Smooth muscle cell (in vitro differentiated cells): ENCODE measurements around the gene TAS1R1. TPM values are rescaled to one million over a fixed set of nuclear protein-coding genes. Genes with fewer than 3 reads are reported as not detected.
A peak's percentile ranks its signal among the peaks of the same experiment; 100 is the strongest.

Source experiments
- DNase-seq: peaks from one replicate; lab custom pipeline; 2025; ENCODE audit not compliant: unreplicated experiment; lab: John Stamatoyannopoulos, UW
- H2AFZ ChIP-seq: fragments of 200-600 bp; sonication (generic); 2 replicates; pipeline ENCODE4 v1.6.0; 2016; ENCODE audit warnings: antibody characterized with exemption, low read depth, mild to moderate bottlenecking
- H3F3A ChIP-seq: fragments of 200-600 bp; sonication (generic); 2 replicates; pipeline ENCODE4 v1.6.0; 2017; ENCODE audit warnings: antibody characterized with exemption, low read depth
- H3K27ac ChIP-seq: fragments of 200-600 bp; sonication (generic); 2 replicates; pipeline ENCODE4 v1.5.1; 2016; ENCODE audit warnings: low read depth, mild to moderate bottlenecking
- H3K27me3 ChIP-seq: fragments of 200-600 bp; sonication (generic); 2 replicates; pipeline ENCODE4 v1.6.1; 2016; ENCODE audit warnings: low read depth, mild to moderate bottlenecking
- H3K36me3 ChIP-seq: fragments of 200-600 bp; sonication (generic); 2 replicates; pipeline ENCODE4 v1.5.1; 2016; ENCODE audit warnings: low read depth
- H3K4me1 ChIP-seq: fragments of 200-600 bp; sonication (generic); 2 replicates; pipeline ENCODE4 v1.5.1; 2016; ENCODE audit warnings: low read depth
- H3K4me2 ChIP-seq: fragments of 200-600 bp; sonication (generic); 2 replicates; pipeline ENCODE4 v1.6.0; 2016; ENCODE audit warnings: mild to moderate bottlenecking
- H3K4me3 ChIP-seq: fragments of 200-600 bp; sonication (generic); 2 replicates; pipeline ENCODE4 v1.5.1; 2016; ENCODE audit warnings: mild to moderate bottlenecking
- H3K79me2 ChIP-seq: fragments of 200-600 bp; sonication (generic); 2 replicates; pipeline ENCODE4 v1.6.0; 2016; ENCODE audit warnings: low read depth, mild to moderate bottlenecking
- H3K9ac ChIP-seq: fragments of 200-600 bp; sonication (generic); 2 replicates; pipeline ENCODE4 v1.6.0; 2016; ENCODE audit warnings: low read depth
- H3K9me3 ChIP-seq: fragments of 200-600 bp; sonication (generic); replicated peaks from 2 replicates; pipeline ENCODE4 v1.5.1; 2016; ENCODE audit warnings: low read depth
- H4K20me1 ChIP-seq: fragments of 200-600 bp; sonication (generic); 2 replicates; pipeline ENCODE4 v1.6.0; 2016; ENCODE audit warnings: low read depth
- CTCF ChIP-seq: fragments of 200-600 bp; sonication (generic); IDR thresholded peaks from 2 replicates; pipeline ENCODE4 v1.5.1; 2017; ENCODE audit warnings: borderline replicate concordance, mild to moderate bottlenecking, antibody characterized with exemption; ENCODE audit not compliant: insufficient read depth, poor library complexity, severe bottlenecking
- WGBS: methylation state at CpG from one replicate; pipeline ENCODE4 v1.1.7; 2016; ENCODE audit warnings: low lambda C conversion rate; 5-methylcytosine and 5-hydroxymethylcytosine counted together
- polyA plus RNA-seq: library from polyadenylated mRNA; unstranded; fragments of >200 nt; fragmentation: Nextera tagmentation; extraction: Ambion mirVana; gene quantifications from 2 replicates; pipeline ENCODE4 v1.2.1, GENCODE V29; 2016
- total RNA-seq: library from RNA; depleted of rRNA; stranded (reverse); fragments of >200 nt; gene quantifications from 2 replicates; pipeline ENCODE4 v1.2.3, GENCODE V29; 2014

The TAS1R1 gene
- total and polyA plus RNA-seq, 2 experiments from 2014 or later = 0.27 TPM; not detected in 1

GRCh38 chr1:6580593-6581409 lies 25.7 kb downstream of the TAS1R1 start:
- Histone ChIP-seq H3K4me2 (peak overlapping the region; percentile 94), H2AFZ (peak overlapping the region; percentile 56), H3K9ac (peak overlapping the region; percentile 85), H3F3A (no peaks in the 10 kb centered on the region), H3K27me3 (no peaks in the 10 kb centered on the region), H3K27ac (peak overlapping the region; percentile 50), H3K36me3 (no peaks in the 10 kb centered on the region), H3K9me3 (no peaks in the 10 kb centered on the region), H3K79me2 (peaks cover 16% of the 10 kb centered on the region), H3K4me1 (peaks cover 13% of the 10 kb centered on the region), H3K4me3 (peak overlapping the region; percentile 78), H4K20me1 (peaks cover 8% of the 10 kb centered on the region)
- no peak for DNase-seq
- TF ChIP-seq CTCF = peak; percentile 7
- 50% methylated on average over 19 of the region's 19 CpGs for WGBS

- Histone ChIP-seq H3F3A (no peaks in the 10 kb centered on the region), H2AFZ (no peak overlapping the region), H3K27me3 (no peaks in the 10 kb centered on the region), H3K79me2 (peaks cover 16% of the 10 kb centered on the region), H4K20me1 (peaks cover 8% of the 10 kb centered on the region), H3K27ac (no peak overlapping the region), H3K4me3 (no peak overlapping the region), H3K4me1 (peaks cover 13% of the 10 kb centered on the region), H3K9me3 (no peaks in the 10 kb centered on the region), H3K36me3 (no peaks in the 10 kb centered on the region), H3K4me2 (no peak overlapping the region), H3K9ac (no peak overlapping the region)
- DNase-seq = no peak
- TF ChIP-seq CTCF = no peak
- 96% methylated on average over 10 of the region's 10 CpGs for WGBS
Observed at GRCh38 chr1:6581561-6582305, 26.6 kb downstream of the TAS1R1 start.

- H3K4me3 ChIP-seq = no peak overlapping the region
- TF ChIP-seq CTCF = no peak
- H2AFZ ChIP-seq = no peak overlapping the region
- DNase-seq = no peak
- H3K36me3 ChIP-seq = no peaks in the 10 kb centered on the region
- H3K9ac ChIP-seq = no peak overlapping the region
- H3F3A ChIP-seq = no peaks in the 10 kb centered on the region
- peaks cover 8% of the 10 kb centered on the region for H4K20me1 ChIP-seq
- H3K9me3 ChIP-seq = no peaks in the 10 kb centered on the region
- H3K27ac ChIP-seq = no peak overlapping the region
- no peaks in the 10 kb centered on the region for H3K27me3 ChIP-seq
- peaks cover 13% of the 10 kb centered on the region for H3K4me1 ChIP-seq
- H3K4me2 ChIP-seq = no peak overlapping the region
- WGBS = 100% methylated on average over 1 of the region's 1 CpG
- H3K79me2 ChIP-seq = peaks cover 16% of the 10 kb centered on the region
Observed at GRCh38 chr1:6582370-6582769, 27.3 kb downstream of the TAS1R1 start.
